Activated CD4-positive, alpha-beta T cell treated with anti-CD3 and anti-CD28 coated beads for 48 hours (primary cell): ENCODE measurements around the gene TMEM131L.
A peak's percentile ranks its signal among the peaks of the same experiment; 100 is the strongest.
"Not testable (repeated sequence)": the region's sequence is repeated elsewhere in the genome, so short reads cannot be mapped to it uniquely, and the experiment has no call there.

Source experiments
- DNase-seq: peaks from one replicate; pipeline ENCODE4 v3.0.0-alpha.2; 2020

The TMEM131L gene

GRCh38 chr4:153448003-153448731, 18.0 kb upstream of the TMEM131L start:
- no peak for DNase-seq

GRCh38 chr4:153449338-153449737, 16.8 kb upstream of the TMEM131L start:
- DNase-seq = no peak

DNA sequence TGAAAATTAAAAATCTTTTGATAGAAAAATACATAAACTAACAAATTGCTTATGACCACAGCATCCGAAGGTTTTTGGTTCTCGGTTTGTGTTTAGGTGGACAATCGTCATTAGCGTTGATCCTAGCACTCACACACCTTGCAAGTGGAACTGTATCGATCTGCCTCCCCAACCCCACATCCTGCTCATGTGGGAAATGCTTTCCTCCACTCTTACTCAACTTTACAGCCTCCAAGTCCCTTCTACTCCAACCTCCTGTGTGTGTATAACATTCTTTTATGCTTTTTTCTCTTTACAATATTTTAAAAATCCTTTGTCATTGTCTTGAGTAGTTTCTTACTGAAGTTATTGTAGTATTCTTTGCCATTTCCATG, 15.6 kb upstream of the TMEM131L start:
- no peak for DNase-seq

GRCh38 chr4:153451145-153451544, 15.0 kb upstream of the TMEM131L start:
- not testable (repeated sequence) for DNase-seq

GRCh38 chr4:153451911-153452657, 14.1 kb upstream of the TMEM131L start:
- DNase-seq = no peak

GRCh38 chr4:153452658-153453378, 13.3 kb upstream of the TMEM131L start:
- no peak for DNase-seq

- no peak for DNase-seq
These were observed 12.8 kb upstream of the TMEM131L start for GRCh38 chr4:153453402-153453801.

GRCh38 chr4:153458969-153459368, 7.2 kb upstream of the TMEM131L start:
- no peak for DNase-seq

DNA sequence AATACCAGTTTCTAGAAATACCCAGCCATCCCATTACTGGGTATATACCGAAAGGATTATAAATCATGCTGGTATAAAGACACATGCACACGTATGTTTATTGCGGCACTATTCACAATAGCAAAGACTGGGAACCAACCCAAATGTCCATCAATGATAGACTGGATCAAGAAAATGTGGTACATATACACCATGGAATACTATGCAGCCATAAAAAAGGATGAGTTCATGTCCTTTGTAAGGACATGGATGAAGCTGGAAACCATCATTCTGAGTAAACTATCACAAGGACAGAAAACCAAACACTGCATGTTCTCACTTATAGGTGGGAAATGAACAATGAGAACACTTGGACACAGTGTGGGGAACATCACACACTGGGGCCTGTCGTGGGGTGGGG, 4.6 kb upstream of the TMEM131L start:
- not testable (repeated sequence) for DNase-seq

DNA sequence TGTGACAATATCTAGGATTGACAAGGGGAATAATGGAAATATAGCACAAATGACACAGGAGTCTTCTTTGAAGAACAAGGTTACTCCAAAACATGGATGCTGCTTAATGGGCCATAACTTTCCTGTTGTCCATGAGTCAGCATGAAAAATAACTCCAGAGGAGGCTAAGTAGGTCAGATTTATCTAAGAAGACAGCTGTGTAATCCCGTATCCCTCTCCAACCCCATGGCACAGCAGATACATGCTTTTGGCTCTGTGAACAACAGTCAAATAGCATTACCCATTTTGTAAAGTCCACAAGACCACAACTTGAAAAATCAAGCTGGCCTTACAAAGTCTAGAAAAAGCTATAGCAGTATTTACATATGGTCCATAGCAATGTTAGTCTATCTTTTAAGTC, 2.1 kb upstream of the TMEM131L start:
- no peak for DNase-seq

DNA sequence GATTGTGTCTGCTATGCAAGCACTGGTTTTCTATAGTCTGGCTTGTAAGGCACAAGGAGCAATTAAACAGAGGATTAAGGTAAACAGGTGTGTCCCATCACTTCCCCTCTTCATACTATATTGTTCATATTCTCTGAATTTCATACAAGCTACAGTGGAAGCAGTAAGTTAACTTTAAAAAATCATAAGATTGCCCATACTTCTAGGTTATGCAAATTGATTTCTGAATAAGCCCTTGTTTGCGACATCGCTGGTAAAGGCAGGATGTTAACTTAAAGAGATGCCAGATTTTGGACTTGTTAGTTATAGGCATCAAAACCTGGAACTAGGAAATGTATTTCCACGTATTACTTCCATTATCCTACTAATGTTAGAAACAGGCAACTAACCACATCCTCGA, 1.0 kb upstream of the TMEM131L start:
- no peak for DNase-seq

DNA sequence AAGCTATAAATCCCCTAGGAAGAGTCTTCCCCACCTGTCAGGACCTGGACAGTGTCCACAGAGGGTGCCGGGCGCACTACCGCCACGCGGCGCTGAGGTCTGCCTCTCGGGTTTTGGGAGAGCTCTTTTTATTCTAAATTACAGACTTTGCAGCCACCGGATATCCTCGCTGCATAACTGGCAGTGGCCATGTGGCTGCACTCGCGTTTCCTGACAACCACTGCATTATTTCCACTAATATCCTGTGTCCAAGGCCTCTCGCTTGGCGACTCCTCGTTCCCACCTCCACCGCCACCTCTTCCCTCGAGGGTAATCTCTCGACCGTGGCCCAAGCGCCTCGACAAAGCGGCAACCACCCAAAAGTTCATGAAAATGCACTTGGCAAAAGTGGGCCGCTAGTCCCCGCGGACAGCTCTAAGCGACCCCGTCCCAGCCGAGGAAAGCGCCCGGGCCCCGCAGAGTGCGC, 512 bp upstream of the TMEM131L start:
- peak; percentile 45 for DNase-seq

- peak; percentile 61 for DNase-seq
These were observed 1.1 kb downstream of the TMEM131L start for GRCh38 chr4:153466949-153467896.

DNA sequence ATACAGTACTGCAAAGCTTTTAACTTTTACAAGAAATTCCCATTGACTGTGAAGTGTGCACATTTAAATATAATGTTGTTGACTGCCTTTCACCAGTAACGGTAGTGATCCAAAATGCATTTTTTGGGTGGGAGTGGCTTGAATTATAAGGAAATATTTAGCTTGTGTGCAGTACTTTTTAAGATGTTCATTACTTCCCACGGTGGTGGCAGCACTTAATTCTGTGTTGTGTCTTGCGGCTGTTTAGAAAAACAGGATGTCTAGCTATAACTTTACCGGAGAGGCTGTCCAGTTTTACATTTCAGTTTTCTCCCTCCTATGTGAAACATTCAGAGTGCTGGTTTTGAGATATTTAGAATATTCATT, 1.7 kb downstream of the TMEM131L start:
- no peak for DNase-seq

GRCh38 chr4:153468587-153468986, 2.4 kb downstream of the TMEM131L start:
- DNase-seq = no peak

GRCh38 chr4:153469031-153469430, 2.9 kb downstream of the TMEM131L start:
- DNase-seq = no peak

GRCh38 chr4:153471071-153471697, 5.0 kb downstream of the TMEM131L start:
- DNase-seq = peak; percentile 54

- DNase-seq = peak; percentile 51
These were observed 5.5 kb downstream of the TMEM131L start for GRCh38 chr4:153471698-153472093.

DNA sequence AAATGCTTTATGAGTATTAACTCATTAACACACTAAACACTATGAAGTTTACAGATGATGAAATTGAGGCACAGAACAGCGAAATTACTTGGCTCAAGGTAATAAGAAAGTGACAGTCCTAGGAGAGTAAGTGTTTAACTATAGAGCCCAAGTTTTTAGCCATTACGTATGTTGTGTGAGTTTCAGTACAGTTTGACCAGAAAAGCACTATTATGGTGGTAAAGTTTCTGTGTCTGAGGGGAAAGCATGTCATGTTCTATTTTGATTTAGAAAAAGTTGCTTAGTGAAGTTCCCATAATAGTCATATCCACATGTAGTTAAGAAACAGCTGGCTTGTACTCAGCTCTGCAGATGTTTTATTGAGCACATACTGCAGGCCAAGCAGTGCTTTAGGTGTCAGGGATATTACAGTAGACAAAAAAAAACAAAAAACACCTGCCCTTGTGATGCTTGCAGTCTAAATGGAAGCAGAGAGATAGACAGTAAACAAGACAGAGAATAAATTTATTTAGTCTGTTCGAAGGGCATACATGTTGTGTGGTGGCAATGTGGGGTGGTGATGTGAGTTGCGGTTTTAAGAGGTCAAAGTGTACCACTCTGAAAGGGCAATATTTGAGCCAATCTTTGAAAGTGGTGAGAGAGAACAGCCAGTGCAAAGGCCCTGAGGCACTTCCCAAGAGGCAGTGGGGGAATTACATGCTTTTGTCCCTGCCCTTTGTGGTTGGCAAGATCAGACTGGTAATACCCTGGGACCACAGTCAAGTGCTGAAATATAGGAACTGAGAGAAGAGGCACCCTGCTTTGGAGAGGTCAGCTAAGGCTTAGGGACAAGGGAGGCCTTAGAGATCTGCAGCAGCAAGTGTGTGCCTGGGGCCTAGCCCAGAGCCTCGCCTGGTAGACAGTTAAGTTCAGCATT, 6.2 kb downstream of the TMEM131L start:
- no peak for DNase-seq

GRCh38 chr4:153474251-153474650, 8.1 kb downstream of the TMEM131L start:
- DNase-seq = no peak
